Nephron progenitor cell (in vitro differentiated cells): ENCODE results near the gene RUNX2.

Experiments
- DNase-seq: peaks from one replicate; pipeline ENCODE4 v3.0.0; 2021
- H3K27ac Mint-ChIP-seq: 2 replicates; pipeline ENCODE4 v1.8.0; 2021; ENCODE audit warnings: mild to moderate bottlenecking, moderate library complexity, mixed read lengths
- H3K27me3 Mint-ChIP-seq: 2 replicates; pipeline ENCODE4 v1.8.0; 2021; ENCODE audit warnings: mild to moderate bottlenecking, low read depth, mixed read lengths; ENCODE audit not compliant: poor library complexity
- H3K36me3 Mint-ChIP-seq: 2 replicates; pipeline ENCODE4 v1.8.0; 2021; ENCODE audit warnings: low read depth, mixed read lengths
- H3K4me1 Mint-ChIP-seq: 2 replicates; pipeline ENCODE4 v1.8.0; 2021; ENCODE audit warnings: mixed read lengths
- H3K4me3 Mint-ChIP-seq: 2 replicates; pipeline ENCODE4 v1.8.0; 2021; ENCODE audit warnings: mild to moderate bottlenecking, moderate library complexity, mixed read lengths
- H3K9me3 Mint-ChIP-seq: 2 replicates; pipeline ENCODE4 v1.8.0; 2021; ENCODE audit warnings: mild to moderate bottlenecking, moderate library complexity, mixed read lengths
- CTCF ChIP-seq: fragments of 200-600 bp; sonication (generic); IDR thresholded peaks from 2 replicates; pipeline ENCODE4 v1.5.0; 2021; ENCODE audit warnings: antibody characterized with exemption

RUNX2 gene

DNA sequence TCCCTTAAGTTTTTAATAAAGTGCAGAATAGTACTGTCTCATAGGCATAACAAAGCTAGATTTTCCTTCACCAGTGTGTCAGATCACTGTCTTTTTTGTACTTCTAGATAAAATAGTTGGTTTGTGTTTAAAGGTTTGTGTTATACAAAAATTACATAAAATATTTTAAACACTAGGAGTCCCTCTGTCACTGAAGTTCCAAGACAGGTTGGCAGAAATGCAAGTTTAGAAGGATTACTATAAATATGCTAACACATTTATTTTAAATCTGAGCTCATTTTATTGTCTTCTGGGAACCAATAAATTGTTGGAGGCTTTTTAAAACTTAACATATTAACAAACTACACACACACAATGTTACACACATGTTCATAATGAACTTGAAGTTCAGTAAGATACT lies 30.8 kb upstream of the RUNX2 start:
- no peaks in the 10 kb centered on the region for H3K27me3 Mint-ChIP-seq
- TF ChIP-seq CTCF, result no peak
- H3K27ac Mint-ChIP-seq, result no peak overlapping the region
- peaks cover 30% of the 10 kb centered on the region for H3K36me3 Mint-ChIP-seq
- no peaks in the 10 kb centered on the region for H3K4me1 Mint-ChIP-seq
- DNase-seq, result no peak
- peaks cover 38% of the 10 kb centered on the region for H3K9me3 Mint-ChIP-seq
- no peak overlapping the region for H3K4me3 Mint-ChIP-seq

DNA sequence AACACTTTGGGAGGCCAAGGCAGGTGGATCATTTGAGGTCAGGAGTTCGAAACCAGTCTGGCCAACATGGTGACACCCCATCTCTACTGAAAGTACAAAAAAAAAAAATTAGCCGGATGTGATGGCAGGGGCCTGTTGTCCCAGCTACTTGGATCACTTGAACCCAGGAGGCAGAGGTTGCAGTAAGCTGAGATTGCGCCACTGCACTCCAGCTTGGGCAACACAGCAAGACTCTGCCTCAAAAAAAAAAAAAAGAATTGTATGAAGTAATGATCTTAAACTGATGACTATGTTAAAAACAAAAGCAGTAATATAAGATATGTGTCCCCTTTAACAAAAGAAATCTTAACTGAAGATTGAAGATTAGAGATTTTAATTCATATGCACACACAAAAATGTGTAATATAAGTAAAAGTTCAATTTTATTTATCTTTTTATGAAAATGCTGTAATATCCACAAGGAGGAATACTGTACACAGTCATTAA lies 29.0 kb upstream of the RUNX2 start:
- Mint-ChIP-seq H3K4me1 (no peaks in the 10 kb centered on the region), H3K36me3 (peaks cover 17% of the 10 kb centered on the region), H3K27ac (no peak overlapping the region), H3K27me3 (no peaks in the 10 kb centered on the region), H3K4me3 (no peak overlapping the region), H3K9me3 (peaks cover 27% of the 10 kb centered on the region)
- DNase-seq, result no peak
- no peak for TF ChIP-seq CTCF

DNA sequence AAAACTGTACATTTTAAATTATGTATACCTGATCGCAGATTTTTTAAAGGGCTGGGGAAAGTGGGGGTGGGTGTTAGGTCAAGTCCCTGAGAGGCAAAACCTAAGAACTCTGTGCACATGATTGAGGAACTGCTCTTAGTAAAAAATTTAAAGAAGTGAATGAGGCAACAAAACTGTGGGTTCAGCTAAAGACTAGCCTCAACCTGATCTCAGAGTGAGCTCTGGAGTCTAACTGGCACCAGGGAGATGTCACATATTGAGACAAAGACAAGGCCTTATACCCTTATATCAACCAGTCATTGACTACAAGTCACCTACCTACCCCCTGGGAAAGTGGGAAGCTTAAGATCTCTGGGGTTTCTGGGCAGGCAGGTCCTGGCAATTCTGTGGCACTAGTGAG lies 27.4 kb upstream of the RUNX2 start:
- no peaks in the 10 kb centered on the region for H3K27me3 Mint-ChIP-seq
- peak overlapping the region; percentile 38 for H3K27ac Mint-ChIP-seq
- DNase-seq, result no peak
- H3K36me3 Mint-ChIP-seq, result peaks cover 12% of the 10 kb centered on the region
- TF ChIP-seq CTCF, result no peak
- peaks cover 22% of the 10 kb centered on the region for H3K9me3 Mint-ChIP-seq
- no peak overlapping the region for H3K4me3 Mint-ChIP-seq
- H3K4me1 Mint-ChIP-seq, result no peaks in the 10 kb centered on the region

DNA sequence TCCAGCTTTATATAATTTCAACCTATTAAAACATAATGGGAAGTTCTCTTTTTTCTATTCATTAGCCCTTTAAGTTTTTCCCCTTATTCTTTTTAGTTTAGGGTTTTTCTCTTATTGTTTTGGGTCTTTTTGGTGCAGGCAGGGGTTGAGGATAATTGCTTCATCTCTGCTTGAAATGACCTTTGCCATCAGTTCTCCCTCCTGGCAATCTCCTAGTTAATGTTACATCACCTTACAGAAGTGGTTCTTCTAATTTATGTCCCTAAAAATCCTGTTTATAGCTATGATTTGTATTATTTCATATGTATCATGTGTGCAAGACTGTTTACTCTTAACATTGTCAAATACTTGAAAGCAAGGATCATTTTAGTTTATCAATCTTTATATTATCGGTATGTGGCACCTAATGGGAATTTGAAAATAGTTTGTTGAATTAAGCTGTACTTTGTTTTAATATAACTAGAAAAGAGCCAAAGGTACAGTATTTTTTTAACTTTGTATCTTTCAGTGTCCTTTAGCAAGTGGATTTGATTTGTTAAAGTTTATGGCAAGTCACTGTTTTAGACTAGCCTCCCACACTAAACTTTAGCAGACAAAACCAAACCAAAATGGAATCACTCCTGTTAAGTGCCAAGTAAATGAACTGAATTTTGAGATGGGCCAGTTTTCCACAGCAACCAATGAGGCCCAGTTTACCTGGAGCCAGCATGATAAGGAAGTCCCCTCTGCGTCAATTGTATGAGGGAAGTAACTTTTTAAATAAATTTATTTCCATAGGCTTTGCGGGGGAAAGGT lies 26.6 kb upstream of the RUNX2 start:
- Mint-ChIP-seq H3K27ac (peak overlapping the region; percentile 48), H3K27me3 (no peaks in the 10 kb centered on the region), H3K9me3 (peaks cover 26% of the 10 kb centered on the region), H3K36me3 (peaks cover 20% of the 10 kb centered on the region), H3K4me3 (no peak overlapping the region), H3K4me1 (no peaks in the 10 kb centered on the region)
- DNase-seq, result no peak
- no peak for TF ChIP-seq CTCF

DNA sequence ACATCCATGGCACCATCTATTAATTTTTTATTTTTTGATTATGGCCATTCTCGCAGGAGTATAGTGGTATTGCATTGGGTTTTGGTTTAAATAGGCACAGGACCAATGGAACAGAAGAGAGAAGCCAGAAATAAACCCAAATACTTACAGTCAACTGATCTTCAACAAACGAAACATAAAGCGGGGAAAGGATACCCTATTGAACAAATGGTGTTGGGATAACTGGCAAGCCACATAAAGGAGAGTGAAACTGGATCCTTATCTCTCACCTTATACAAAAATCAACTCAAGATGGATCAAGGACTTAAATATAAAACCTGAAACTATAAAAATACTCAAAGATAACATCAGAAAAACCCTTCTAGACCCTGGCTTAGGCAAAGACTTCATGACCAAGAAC lies 25.3 kb upstream of the RUNX2 start:
- Mint-ChIP-seq H3K4me1 (no peaks in the 10 kb centered on the region), H3K27ac (no peak overlapping the region), H3K4me3 (no peak overlapping the region), H3K36me3 (peaks cover 32% of the 10 kb centered on the region), H3K9me3 (peaks cover 39% of the 10 kb centered on the region), H3K27me3 (no peaks in the 10 kb centered on the region)
- no peak for DNase-seq
- TF ChIP-seq CTCF, result no peak

- TF ChIP-seq CTCF, result no peak
- Mint-ChIP-seq H3K9me3 (peaks cover 61% of the 10 kb centered on the region), H3K27ac (no peak overlapping the region)
These were observed 22.6 kb upstream of the RUNX2 start for GRCh38 chr6:45305546-45305945.

More at GRCh38 chr6:45305546-45305945, 22.6 kb upstream of the RUNX2 start:
- Mint-ChIP-seq H3K4me3 (no peak overlapping the region), H3K4me1 (no peaks in the 10 kb centered on the region), H3K36me3 (peaks cover 55% of the 10 kb centered on the region), H3K27me3 (no peaks in the 10 kb centered on the region)
- DNase-seq, result no peak
